GM23338 (cell line): Measurements from ENCODE around the gene VDAC1. TPM values are rescaled to one million over a fixed set of nuclear protein-coding genes. Genes with fewer than 3 reads are reported as not detected.

ENCODE experiments used
- ATAC-seq: fragments of 200-7000 bp; cut with Tn5 transposase; 3 replicates; pipeline ENCODE4 v1.9.1; 2020
- DNase-seq: peaks from one replicate; pipeline ENCODE4 v3.0.0-alpha.2; 2015; ENCODE audit warnings: low spot score
- H2AFZ ChIP-seq: fragments of 200-600 bp; sonication (generic); 2 replicates; pipeline ENCODE4 v1.8.0; 2016; ENCODE audit warnings: antibody characterized with exemption, mild to moderate bottlenecking, moderate library complexity
- H3F3A ChIP-seq: fragments of 200-600 bp; sonication (generic); replicated peaks from 2 replicates; pipeline ENCODE4 v1.8.0; 2017; ENCODE audit warnings: antibody characterized with exemption, mixed run types, low read depth
- H3K27ac ChIP-seq: fragments of 200-600 bp; sonication (generic); 2 replicates; pipeline ENCODE4 v1.6.1; 2016; ENCODE audit warnings: low read depth
- H3K27me3 ChIP-seq: fragments of 200-600 bp; sonication (generic); 2 replicates; pipeline ENCODE4 v1.8.0; 2016; ENCODE audit warnings: mild to moderate bottlenecking, mixed run types, moderate library complexity; ENCODE audit not compliant: insufficient read depth
- H3K36me3 ChIP-seq: fragments of 200-600 bp; sonication (generic); 2 replicates; pipeline ENCODE4 v1.8.0; 2016; ENCODE audit warnings: mild to moderate bottlenecking; ENCODE audit not compliant: insufficient read depth
- H3K4me1 ChIP-seq: fragments of 200-600 bp; sonication (generic); 2 replicates; pipeline ENCODE4 v1.8.0; 2016; ENCODE audit warnings: mild to moderate bottlenecking, moderate library complexity; ENCODE audit not compliant: insufficient read depth
- H3K4me2 ChIP-seq: fragments of 200-600 bp; sonication (generic); 2 replicates; pipeline ENCODE4 v1.7.1; 2017; ENCODE audit warnings: mixed run types
- H3K4me3 ChIP-seq: fragments of 200-600 bp; sonication (generic); 2 replicates; pipeline ENCODE4 v1.6.1; 2016; ENCODE audit warnings: mixed run types
- H3K79me2 ChIP-seq: fragments of 200-600 bp; sonication (generic); replicated peaks from 2 replicates; pipeline ENCODE4 v1.8.0; 2017; ENCODE audit warnings: mild to moderate bottlenecking; ENCODE audit not compliant: insufficient read depth
- H3K9me2 ChIP-seq: fragments of 200-600 bp; sonication (generic); 2 replicates; pipeline ENCODE4 v1.8.0; 2017; ENCODE audit not compliant: insufficient read depth
- H4K20me1 ChIP-seq: fragments of 200-600 bp; sonication (generic); replicated peaks from 2 replicates; pipeline ENCODE4 v1.8.0; 2017; ENCODE audit warnings: mild to moderate bottlenecking; ENCODE audit not compliant: insufficient read depth
- H3K27ac Mint-ChIP-seq: 2 replicates; pipeline ENCODE4 v1.8.0; 2020; ENCODE audit warnings: inconsistent platforms, mild to moderate bottlenecking, moderate library complexity, mixed read lengths
- H3K27me3 Mint-ChIP-seq: 3 replicates; pipeline ENCODE4 v1.8.0; 2022; ENCODE audit warnings: low read depth, mild to moderate bottlenecking, moderate library complexity, mixed read lengths, inconsistent platforms; ENCODE audit not compliant: insufficient read depth, poor library complexity
- H3K36me3 Mint-ChIP-seq: 3 replicates; pipeline ENCODE4 v1.8.0; 2021; ENCODE audit warnings: low read depth, mild to moderate bottlenecking, inconsistent platforms, moderate library complexity, mixed read lengths
- H3K4me1 Mint-ChIP-seq: 3 replicates; pipeline ENCODE4 v1.8.0; 2020; ENCODE audit warnings: mild to moderate bottlenecking, inconsistent platforms, mixed read lengths
- H3K4me3 Mint-ChIP-seq: 3 replicates; pipeline ENCODE4 v1.8.0; 2021; ENCODE audit warnings: moderate library complexity, mild to moderate bottlenecking, inconsistent platforms, mixed read lengths
- H3K9me3 Mint-ChIP-seq: 3 replicates; pipeline ENCODE4 v1.8.0; 2020; ENCODE audit warnings: moderate library complexity, mild to moderate bottlenecking, inconsistent platforms, mixed read lengths
- CREB1 ChIP-seq: fragments of 250-450 bp; sonication (Bioruptor Pico); IDR thresholded peaks from 2 replicates; pipeline ENCODE4 v1.5.0; 2020; ENCODE audit warnings: low read depth, mild to moderate bottlenecking, moderate library complexity
- EZH2 ChIP-seq: fragments of 200-600 bp; sonication (generic); IDR thresholded peaks from one replicate; pipeline ENCODE4 v1.8.0; 2017; ENCODE audit warnings: antibody characterized with exemption, mild to moderate bottlenecking, low read depth; ENCODE audit not compliant: unreplicated experiment
- EZH2phosphoT487 ChIP-seq: fragments of 200-600 bp; sonication (generic); IDR thresholded peaks from one replicate; pipeline ENCODE4 v1.8.1; 2018; ENCODE audit warnings: antibody characterized with exemption; ENCODE audit not compliant: unreplicated experiment
- JUNB ChIP-seq: IDR thresholded peaks from one replicate; pipeline ENCODE4 v1.6.1; 2016; ENCODE audit warnings: antibody characterized with exemption; ENCODE audit not compliant: unreplicated experiment
- NANOG ChIP-seq: IDR thresholded peaks from 2 replicates; pipeline ENCODE4 v1.6.1; 2016; ENCODE audit warnings: antibody characterized with exemption, borderline replicate concordance
- POLR2AphosphoS5 ChIP-seq: IDR thresholded peaks from 2 replicates; pipeline ENCODE4 v1.6.1; 2016; ENCODE audit warnings: antibody characterized with exemption, low read depth
- STAT1 ChIP-seq: IDR thresholded peaks from one replicate; pipeline ENCODE4 v1.6.1; 2016; ENCODE audit warnings: antibody characterized with exemption; ENCODE audit not compliant: unreplicated experiment
- ZNF114 ChIP-seq: fragments of 250-450 bp; sonication (Bioruptor Pico); IDR thresholded peaks from 2 replicates; pipeline ENCODE4 v1.5.0; 2020; ENCODE audit warnings: mild to moderate bottlenecking, moderate library complexity
- ZNF331 ChIP-seq: fragments of 250-450 bp; sonication (Bioruptor Pico); IDR thresholded peaks from 2 replicates; pipeline ENCODE4 v1.5.0; 2020; ENCODE audit warnings: low read depth, mild to moderate bottlenecking, moderate library complexity
- polyA plus RNA-seq: library from polyadenylated mRNA; unstranded; fragments of >200 nt; fragmentation: Nextera tagmentation; extraction: Ambion mirVana; gene quantifications from 2 replicates; pipeline ENCODE4 v1.2.1, GENCODE V29; 2016
- total RNA-seq: library from RNA; depleted of rRNA; stranded (reverse); fragments of >200 nt; shearing (Covaris generic); gene quantifications from 2 replicates; pipeline ENCODE4 v1.2.3, GENCODE V29; 2014
- TF ChIP-seq, protein P1 (sequence below): IDR thresholded peaks from 2 replicates; pipeline ENCODE4 v1.6.1; 2016; ENCODE audit warnings: antibody characterized with exemption
- TF ChIP-seq, protein P2 (sequence below), 2 experiments: fragments of 200-600 bp in 1 of 2; sonication (generic) in 1 of 2; conservative IDR thresholded peaks; 2 replicates each; pipeline versions ENCODE4 v1.5.1 to v1.6.1; 2016 to 2017; ENCODE audit warnings: antibody characterized with exemption in 2 of 2, low read depth in 2 of 2, mild to moderate bottlenecking in 2 of 2, moderate library complexity in 1 of 2
- TF ChIP-seq, protein P3 (sequence below): IDR thresholded peaks from one replicate; pipeline ENCODE4 v1.6.1; 2018; ENCODE audit warnings: antibody characterized with exemption; ENCODE audit not compliant: unreplicated experiment
- TF ChIP-seq, protein P4 (sequence below): fragments of 250-450 bp; sonication (Bioruptor Pico); IDR thresholded peaks from 2 replicates; pipeline ENCODE4 v1.5.0; 2020; ENCODE audit warnings: mild to moderate bottlenecking, moderate library complexity

VDAC1 gene
- total and polyA plus RNA-seq, 2 experiments from 2014 or later: 300 to 329 TPM

DNA sequence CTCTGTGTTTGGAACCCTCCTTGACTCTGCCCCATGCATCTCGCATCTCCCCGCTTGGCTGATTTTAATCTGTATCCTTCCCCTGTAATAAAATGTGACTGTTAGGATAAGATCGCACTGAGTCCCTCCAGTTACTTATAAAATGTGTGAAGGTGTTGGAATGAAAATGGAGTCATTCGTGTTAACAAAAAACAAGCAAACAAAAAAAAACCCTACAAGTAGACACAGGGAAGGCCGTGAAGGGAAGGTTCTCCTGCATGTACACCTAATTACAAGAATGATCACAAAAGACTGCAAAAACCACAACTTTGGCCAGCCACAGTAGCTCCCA, 14.2 kb upstream of the VDAC1 start:
- Histone ChIP-seq H3K36me3 (no peaks in the 10 kb centered on the region), H3K4me1 (no peaks in the 10 kb centered on the region; the same call in 1 of the 2 replicates), H3K79me2 (no peaks in the 10 kb centered on the region), H3F3A (no peaks in the 10 kb centered on the region), H4K20me1 (no peaks in the 10 kb centered on the region), H3K9me2 (no peaks in the 10 kb centered on the region), H3K27ac (no peak overlapping the region), H3K4me2 (no peak overlapping the region), H3K4me3 (no peak overlapping the region), H3K27me3 (no peaks in the 10 kb centered on the region), H2AFZ (no peak overlapping the region)
- DNase-seq (no peak), ATAC-seq (no peak)
- Mint-ChIP-seq H3K4me3 (no peak overlapping the region), H3K4me1 (peaks cover 10% of the 10 kb centered on the region; the same call in 2 of the 3 replicates), H3K27me3 (peaks cover 12% of the 10 kb centered on the region), H3K9me3 (no peaks in the 10 kb centered on the region), H3K36me3 (no peaks in the 10 kb centered on the region), H3K27ac (no peak overlapping the region)
- TF ChIP-seq STAT1: no peak
- TF ChIP-seq ZNF331 (CRISPR knock-in tag): no peak
- TF ChIP-seq, protein P1, sequence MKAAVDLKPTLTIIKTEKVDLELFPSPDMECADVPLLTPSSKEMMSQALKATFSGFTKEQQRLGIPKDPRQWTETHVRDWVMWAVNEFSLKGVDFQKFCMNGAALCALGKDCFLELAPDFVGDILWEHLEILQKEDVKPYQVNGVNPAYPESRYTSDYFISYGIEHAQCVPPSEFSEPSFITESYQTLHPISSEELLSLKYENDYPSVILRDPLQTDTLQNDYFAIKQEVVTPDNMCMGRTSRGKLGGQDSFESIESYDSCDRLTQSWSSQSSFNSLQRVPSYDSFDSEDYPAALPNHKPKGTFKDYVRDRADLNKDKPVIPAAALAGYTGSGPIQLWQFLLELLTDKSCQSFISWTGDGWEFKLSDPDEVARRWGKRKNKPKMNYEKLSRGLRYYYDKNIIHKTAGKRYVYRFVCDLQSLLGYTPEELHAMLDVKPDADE: no peak
- TF ChIP-seq, protein P2, sequence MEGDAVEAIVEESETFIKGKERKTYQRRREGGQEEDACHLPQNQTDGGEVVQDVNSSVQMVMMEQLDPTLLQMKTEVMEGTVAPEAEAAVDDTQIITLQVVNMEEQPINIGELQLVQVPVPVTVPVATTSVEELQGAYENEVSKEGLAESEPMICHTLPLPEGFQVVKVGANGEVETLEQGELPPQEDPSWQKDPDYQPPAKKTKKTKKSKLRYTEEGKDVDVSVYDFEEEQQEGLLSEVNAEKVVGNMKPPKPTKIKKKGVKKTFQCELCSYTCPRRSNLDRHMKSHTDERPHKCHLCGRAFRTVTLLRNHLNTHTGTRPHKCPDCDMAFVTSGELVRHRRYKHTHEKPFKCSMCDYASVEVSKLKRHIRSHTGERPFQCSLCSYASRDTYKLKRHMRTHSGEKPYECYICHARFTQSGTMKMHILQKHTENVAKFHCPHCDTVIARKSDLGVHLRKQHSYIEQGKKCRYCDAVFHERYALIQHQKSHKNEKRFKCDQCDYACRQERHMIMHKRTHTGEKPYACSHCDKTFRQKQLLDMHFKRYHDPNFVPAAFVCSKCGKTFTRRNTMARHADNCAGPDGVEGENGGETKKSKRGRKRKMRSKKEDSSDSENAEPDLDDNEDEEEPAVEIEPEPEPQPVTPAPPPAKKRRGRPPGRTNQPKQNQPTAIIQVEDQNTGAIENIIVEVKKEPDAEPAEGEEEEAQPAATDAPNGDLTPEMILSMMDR (conservative IDR thresholded peaks at IDR 0.05; ENCODE audit: low read depth in 2 of 2): no peak
- no peak for TF ChIP-seq EZH2phosphoT487
- no peak for TF ChIP-seq EZH2
- no peak for TF ChIP-seq POLR2AphosphoS5
- TF ChIP-seq JUNB: no peak
- TF ChIP-seq, protein P3, sequence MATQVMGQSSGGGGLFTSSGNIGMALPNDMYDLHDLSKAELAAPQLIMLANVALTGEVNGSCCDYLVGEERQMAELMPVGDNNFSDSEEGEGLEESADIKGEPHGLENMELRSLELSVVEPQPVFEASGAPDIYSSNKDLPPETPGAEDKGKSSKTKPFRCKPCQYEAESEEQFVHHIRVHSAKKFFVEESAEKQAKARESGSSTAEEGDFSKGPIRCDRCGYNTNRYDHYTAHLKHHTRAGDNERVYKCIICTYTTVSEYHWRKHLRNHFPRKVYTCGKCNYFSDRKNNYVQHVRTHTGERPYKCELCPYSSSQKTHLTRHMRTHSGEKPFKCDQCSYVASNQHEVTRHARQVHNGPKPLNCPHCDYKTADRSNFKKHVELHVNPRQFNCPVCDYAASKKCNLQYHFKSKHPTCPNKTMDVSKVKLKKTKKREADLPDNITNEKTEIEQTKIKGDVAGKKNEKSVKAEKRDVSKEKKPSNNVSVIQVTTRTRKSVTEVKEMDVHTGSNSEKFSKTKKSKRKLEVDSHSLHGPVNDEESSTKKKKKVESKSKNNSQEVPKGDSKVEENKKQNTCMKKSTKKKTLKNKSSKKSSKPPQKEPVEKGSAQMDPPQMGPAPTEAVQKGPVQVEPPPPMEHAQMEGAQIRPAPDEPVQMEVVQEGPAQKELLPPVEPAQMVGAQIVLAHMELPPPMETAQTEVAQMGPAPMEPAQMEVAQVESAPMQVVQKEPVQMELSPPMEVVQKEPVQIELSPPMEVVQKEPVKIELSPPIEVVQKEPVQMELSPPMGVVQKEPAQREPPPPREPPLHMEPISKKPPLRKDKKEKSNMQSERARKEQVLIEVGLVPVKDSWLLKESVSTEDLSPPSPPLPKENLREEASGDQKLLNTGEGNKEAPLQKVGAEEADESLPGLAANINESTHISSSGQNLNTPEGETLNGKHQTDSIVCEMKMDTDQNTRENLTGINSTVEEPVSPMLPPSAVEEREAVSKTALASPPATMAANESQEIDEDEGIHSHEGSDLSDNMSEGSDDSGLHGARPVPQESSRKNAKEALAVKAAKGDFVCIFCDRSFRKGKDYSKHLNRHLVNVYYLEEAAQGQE: no peak
- TF ChIP-seq CREB1 (CRISPR knock-in tag): no peak
- TF ChIP-seq, protein P4, sequence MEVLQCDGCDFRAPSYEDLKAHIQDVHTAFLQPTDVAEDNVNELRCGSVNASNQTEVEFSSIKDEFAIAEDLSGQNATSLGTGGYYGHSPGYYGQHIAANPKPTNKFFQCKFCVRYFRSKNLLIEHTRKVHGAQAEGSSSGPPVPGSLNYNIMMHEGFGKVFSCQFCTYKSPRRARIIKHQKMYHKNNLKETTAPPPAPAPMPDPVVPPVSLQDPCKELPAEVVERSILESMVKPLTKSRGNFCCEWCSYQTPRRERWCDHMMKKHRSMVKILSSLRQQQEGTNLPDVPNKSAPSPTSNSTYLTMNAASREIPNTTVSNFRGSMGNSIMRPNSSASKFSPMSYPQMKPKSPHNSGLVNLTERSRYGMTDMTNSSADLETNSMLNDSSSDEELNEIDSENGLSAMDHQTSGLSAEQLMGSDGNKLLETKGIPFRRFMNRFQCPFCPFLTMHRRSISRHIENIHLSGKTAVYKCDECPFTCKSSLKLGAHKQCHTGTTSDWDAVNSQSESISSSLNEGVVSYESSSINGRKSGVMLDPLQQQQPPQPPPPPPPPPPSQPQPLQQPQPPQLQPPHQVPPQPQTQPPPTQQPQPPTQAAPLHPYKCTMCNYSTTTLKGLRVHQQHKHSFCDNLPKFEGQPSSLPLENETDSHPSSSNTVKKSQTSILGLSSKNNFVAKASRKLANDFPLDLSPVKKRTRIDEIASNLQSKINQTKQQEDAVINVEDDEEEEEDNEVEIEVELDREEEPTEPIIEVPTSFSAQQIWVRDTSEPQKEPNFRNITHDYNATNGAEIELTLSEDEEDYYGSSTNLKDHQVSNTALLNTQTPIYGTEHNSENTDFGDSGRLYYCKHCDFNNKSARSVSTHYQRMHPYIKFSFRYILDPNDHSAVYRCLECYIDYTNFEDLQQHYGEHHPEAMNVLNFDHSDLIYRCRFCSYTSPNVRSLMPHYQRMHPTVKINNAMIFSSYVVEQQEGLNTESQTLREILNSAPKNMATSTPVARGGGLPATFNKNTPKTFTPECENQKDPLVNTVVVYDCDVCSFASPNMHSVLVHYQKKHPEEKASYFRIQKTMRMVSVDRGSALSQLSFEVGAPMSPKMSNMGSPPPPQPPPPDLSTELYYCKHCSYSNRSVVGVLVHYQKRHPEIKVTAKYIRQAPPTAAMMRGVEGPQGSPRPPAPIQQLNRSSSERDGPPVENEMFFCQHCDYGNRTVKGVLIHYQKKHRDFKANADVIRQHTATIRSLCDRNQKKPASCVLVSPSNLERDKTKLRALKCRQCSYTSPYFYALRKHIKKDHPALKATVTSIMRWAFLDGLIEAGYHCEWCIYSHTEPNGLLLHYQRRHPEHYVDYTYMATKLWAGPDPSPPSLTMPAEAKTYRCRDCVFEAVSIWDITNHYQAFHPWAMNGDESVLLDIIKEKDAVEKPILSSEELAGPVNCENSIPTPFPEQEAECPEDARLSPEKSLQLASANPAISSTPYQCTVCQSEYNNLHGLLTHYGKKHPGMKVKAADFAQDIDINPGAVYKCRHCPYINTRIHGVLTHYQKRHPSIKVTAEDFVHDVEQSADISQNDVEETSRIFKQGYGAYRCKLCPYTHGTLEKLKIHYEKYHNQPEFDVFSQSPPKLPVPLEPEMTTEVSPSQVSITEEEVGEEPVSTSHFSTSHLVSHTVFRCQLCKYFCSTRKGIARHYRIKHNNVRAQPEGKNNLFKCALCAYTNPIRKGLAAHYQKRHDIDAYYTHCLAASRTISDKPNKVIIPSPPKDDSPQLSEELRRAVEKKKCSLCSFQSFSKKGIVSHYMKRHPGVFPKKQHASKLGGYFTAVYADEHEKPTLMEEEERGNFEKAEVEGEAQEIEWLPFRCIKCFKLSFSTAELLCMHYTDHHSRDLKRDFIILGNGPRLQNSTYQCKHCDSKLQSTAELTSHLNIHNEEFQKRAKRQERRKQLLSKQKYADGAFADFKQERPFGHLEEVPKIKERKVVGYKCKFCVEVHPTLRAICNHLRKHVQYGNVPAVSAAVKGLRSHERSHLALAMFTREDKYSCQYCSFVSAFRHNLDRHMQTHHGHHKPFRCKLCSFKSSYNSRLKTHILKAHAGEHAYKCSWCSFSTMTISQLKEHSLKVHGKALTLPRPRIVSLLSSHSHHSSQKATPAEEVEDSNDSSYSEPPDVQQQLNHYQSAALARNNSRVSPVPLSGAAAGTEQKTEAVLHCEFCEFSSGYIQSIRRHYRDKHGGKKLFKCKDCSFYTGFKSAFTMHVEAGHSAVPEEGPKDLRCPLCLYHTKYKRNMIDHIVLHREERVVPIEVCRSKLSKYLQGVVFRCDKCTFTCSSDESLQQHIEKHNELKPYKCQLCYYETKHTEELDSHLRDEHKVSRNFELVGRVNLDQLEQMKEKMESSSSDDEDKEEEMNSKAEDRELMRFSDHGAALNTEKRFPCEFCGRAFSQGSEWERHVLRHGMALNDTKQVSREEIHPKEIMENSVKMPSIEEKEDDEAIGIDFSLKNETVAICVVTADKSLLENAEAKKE (CRISPR knock-in tag): no peak
- TF ChIP-seq NANOG: no peak
- no peak for TF ChIP-seq ZNF114 (CRISPR knock-in tag)
